Uterus (tissue), 2 donors: ENCODE results near the gene GLP1R.

Experiments
- CTCF ChIP-seq, 4 experiments: fragments of 200-600 bp in 2 of 4; fragments of 450-650 bp in 2 of 4; sonication (generic) in 2 of 4; IDR thresholded peaks; one replicate each; pipeline ENCODE4 v1.5.1; 2016 to 2019; ENCODE audit warnings: antibody characterized with exemption in 4 of 4, mild to moderate bottlenecking in 2 of 4, moderate library complexity in 1 of 4
- POLR2A ChIP-seq, 2 donors: fragments of 450-650 bp; IDR thresholded peaks; one replicate each; pipeline ENCODE4 v1.6.1; 2016; ENCODE audit warnings: antibody characterized with exemption in 2 of 2, mild to moderate bottlenecking in 1 of 2, moderate library complexity in 1 of 2

GRCh38 chr6:39102071-39102820 lies 53.7 kb downstream of the GLP1R start:
- TF ChIP-seq CTCF (IDR thresholded peaks at IDR 0.05) (no peak), POLR2A (IDR thresholded peaks at IDR 0.05) (no peak)
